ENCODE measurements around the gene SNX33. TPM values are rescaled to one million over a fixed set of nuclear protein-coding genes. Genes with fewer than 3 reads are reported as not detected.
"Not testable (repeated sequence)": the region's sequence is repeated elsewhere in the genome, so short reads cannot be mapped to it uniquely, and the experiment has no call there.

The SNX33 gene
- polyA plus RNA-seq, 3 donors = 20.8 to 22.4 (median 22.3) TPM

GRCh38 chr15:75680007-75680789, 32.5 kb downstream of the SNX33 start:
- no peak for DNase-seq

- DNase-seq = no peak
These were observed 34.7 kb downstream of the SNX33 start for GRCh38 chr15:75682181-75683135.

GRCh38 chr15:75683646-75684312, 36.1 kb downstream of the SNX33 start:
- not testable (repeated sequence) for DNase-seq

- DNase-seq = no peak
These were observed 36.9 kb downstream of the SNX33 start for GRCh38 chr15:75684648-75685047.

GRCh38 chr15:75685195-75685594, 37.5 kb downstream of the SNX33 start:
- no peak for DNase-seq

- not testable (repeated sequence) for DNase-seq
These were observed 38.5 kb downstream of the SNX33 start for GRCh38 chr15:75686212-75686642.

- no peak for DNase-seq
These were observed 40.0 kb downstream of the SNX33 start for GRCh38 chr15:75687486-75688277.

- DNase-seq = no peak
These were observed 40.5 kb downstream of the SNX33 start for GRCh38 chr15:75688278-75688557.

GRCh38 chr15:75688831-75689230, 41.1 kb downstream of the SNX33 start:
- no peak for DNase-seq

- not testable (repeated sequence) for DNase-seq
These were observed 41.7 kb downstream of the SNX33 start for GRCh38 chr15:75689429-75689828.

- not testable (repeated sequence) for DNase-seq
These were observed 44.6 kb downstream of the SNX33 start for GRCh38 chr15:75692311-75692710.

- DNase-seq = not testable (repeated sequence)
These were observed 45.3 kb downstream of the SNX33 start for GRCh38 chr15:75693028-75693427.

- DNase-seq = no peak
These were observed 46.0 kb downstream of the SNX33 start for GRCh38 chr15:75693501-75694240.

GRCh38 chr15:75694241-75695182, 46.8 kb downstream of the SNX33 start:
- no peak for DNase-seq

GRCh38 chr15:75695220-75695619, 47.5 kb downstream of the SNX33 start:
- no peak for DNase-seq

GRCh38 chr15:75695634-75696310, 48.1 kb downstream of the SNX33 start:
- no peak for DNase-seq

GRCh38 chr15:75696311-75696720, 48.6 kb downstream of the SNX33 start:
- DNase-seq = no peak

GRCh38 chr15:75696854-75697259, 49.1 kb downstream of the SNX33 start:
- no peak for DNase-seq

- no peak for DNase-seq
These were observed 49.8 kb downstream of the SNX33 start for GRCh38 chr15:75697523-75697922.

Measured in renal pelvis (tissue), 4 donors.